GM18511 (cell line): Measurements from ENCODE around the gene MMS19.
"Not testable (repeated sequence)": the region's sequence is repeated elsewhere in the genome, so short reads cannot be mapped to it uniquely, and the experiment has no call there.

Source experiments
- ATAC-seq: cut with Tn5 transposase; IDR thresholded peaks from one replicate; pipeline ENCODE4 v1.9.1; 2021; ENCODE audit warnings: mild to moderate bottlenecking, moderate library complexity; ENCODE audit not compliant: unreplicated experiment

MMS19 gene

DNA sequence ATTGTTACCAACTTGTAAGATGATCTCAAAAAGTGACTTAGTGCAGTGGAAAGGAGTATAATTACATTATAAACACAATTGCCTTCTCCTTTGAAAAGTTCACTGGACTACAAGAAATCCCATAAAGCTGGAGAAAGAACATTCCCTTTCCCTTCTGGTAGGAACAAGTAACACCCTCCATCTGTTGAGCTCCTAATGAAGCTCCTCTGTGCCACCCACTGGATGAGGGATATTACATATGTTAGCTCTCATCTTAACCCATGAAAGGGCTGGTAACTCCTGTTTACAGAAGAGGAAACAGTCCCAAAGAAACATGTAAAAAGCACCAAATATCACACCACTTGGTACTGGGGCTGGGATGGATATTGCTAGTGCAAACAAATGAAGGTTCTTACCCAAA is 64.2 kb downstream of the MMS19 start:
- no peak for ATAC-seq

DNA sequence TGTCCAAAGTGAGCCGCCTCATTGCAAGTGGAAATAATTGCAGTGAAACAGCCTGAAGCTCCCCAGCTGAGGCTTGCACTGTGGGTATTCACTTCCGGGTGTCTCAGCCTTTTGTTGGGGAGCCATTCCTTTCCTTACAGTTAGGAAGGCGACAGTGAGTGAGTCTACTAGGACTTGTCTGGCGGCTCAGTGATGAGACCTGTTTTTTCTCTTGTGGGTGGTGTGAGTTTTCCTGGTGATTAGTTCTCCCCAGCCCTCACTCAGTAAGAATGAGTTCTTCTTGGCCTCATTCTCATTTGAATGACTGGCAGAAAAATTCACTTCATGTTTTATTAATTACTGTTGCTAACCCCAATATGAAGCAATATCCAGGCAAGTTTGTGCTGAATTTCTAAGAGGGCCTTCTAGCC is 69.6 kb downstream of the MMS19 start:
- ATAC-seq = no peak

DNA sequence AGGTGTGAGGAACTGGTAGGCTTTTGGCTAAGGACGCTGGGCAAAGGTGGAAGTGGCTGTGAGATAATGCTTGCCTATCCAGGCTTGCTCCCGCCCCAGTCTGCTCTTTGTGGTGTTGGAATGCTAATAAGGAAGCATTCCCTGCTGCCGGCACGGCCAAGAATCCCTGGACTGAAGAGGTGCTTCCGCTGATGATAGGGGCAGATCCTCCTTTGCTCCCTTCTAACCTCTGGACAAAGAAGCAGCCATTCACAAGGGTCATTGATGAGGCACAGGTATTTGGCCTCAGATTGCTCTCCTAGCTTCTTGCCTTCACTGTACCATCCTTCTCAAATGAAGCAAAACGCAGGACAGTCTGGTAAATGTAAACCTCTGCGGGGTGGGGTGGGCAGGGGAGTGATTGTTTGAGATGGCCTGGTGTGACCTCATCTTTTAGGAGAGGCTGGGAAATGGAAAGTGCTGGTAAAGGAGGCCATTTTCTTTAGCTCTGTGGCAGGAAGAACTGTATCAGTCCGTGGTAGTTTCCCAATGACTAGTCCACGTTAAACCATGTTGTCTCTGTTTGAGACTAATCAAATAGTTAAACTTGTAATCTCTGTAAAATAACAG is 70.5 kb downstream of the MMS19 start:
- no peak for ATAC-seq

DNA sequence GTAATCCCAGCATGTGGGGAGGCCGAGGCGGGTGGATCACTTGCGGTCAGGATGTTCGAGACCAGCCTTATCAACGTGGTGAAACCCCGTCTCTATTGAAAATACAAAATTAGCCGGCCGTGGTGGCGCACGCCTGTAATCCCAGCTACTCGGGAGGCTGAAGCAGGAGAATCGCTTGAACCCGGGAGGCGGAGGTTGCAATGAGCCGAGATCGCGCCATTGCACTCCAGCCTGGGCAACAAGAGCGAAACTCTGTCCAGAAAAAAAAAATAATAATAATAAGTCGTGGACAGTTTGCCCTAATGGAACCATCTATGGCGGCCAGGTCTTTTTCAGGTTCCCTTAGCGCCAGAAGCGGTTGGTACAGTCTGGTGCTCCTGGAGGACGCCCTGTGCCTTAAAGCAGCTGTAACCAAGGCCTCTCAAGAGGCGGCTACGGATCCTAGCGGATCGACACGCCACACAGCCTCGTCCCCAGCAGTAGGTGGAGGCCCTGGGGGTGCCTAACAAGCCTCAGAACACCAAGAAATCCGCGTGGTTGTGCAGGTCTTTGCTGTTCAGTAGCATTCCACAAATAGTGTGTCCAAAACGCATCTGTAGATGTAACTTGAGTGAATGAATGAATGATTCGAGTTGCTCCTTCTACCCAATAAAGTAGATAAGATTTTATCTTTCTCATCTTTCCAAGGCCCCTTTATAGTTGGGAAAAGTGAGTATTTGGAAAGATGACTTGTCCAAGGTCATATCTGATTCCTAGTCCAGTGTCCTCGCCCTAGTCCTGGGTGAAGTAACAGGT is 71.2 kb downstream of the MMS19 start:
- no peak for ATAC-seq

DNA sequence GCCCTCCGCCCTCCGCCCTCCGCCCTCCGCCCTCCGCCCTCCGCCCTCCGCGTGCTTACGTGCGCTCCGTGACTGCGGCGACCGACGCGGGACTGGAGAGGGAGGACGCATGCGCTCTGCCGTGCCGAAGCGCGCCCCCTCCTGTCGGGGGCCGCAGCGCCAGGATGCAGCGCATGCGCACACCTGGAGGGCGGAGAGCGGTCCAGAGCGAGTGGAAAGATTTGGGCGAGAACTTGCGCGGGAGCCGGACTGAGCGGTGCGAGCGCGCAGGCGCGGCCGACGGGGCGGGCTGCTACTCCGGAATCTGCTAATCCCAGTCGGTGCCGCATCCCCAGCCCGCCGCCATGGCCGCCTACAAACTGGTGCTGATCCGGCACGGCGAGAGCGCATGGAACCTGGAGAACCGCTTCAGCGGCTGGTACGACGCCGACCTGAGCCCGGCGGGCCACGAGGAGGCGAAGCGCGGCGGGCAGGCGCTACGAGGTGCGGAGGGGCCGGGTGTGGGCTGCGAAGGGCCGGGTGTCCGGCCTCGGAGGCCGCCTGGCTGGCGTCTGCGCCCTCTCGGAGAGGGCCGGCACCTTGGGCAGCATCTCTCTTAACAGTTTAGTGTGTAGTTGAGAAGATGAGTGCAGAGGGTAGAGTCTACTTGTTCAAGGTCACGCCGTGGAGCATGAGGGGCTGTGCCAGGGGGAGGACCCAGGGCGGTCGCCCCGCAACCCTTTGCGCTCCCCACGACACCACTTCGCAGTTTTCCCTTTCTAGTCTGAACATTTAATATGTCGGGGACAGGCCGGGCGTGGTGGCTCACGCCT is 72.1 kb downstream of the MMS19 start, which contains the start of gene PGAM1:
Gene PGAM1, plus strand, starts transcription at position 228 of the 812 bp plus-strand sequence. Its CDS starts 117 bp downstream, at position 345.
- peak; percentile 82 for ATAC-seq

DNA sequence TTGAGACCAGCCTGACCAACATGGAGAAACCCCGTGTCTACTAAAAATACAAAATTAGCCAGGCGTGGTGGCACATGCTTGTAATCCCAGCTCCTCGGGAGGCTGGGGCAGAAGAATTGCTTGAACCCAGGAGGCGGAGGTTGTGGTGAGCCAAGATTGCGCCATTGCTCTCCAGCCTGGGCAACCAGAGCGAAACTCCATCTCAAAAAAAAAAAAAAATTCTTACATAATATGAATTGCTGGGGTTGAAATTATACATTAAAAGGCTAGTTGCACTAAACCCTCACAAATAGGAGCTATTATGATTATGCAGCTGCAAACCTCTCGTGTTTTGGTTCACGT is 74.5 kb downstream of the MMS19 start:
- ATAC-seq = not testable (repeated sequence)

DNA sequence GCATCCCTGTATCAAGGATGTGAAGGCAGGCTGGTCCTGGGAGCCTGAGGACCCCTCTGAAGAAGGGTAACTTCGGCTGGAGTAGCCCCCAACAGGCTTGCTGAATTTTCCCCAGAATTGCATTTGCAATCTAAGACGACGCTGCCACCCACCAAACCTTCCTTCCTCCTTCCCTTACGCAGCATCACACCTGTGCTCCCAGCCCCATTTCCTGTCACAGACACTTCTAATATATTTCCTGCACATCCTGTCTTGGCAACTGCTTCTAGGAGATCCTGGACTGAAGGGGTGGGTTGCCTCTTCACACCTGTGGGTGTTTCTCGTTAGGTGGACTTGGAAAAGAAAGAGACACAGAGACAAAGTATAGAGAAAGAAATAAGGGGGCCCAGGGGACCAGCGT is 81.7 kb downstream of the MMS19 start:
- ATAC-seq = no peak

DNA sequence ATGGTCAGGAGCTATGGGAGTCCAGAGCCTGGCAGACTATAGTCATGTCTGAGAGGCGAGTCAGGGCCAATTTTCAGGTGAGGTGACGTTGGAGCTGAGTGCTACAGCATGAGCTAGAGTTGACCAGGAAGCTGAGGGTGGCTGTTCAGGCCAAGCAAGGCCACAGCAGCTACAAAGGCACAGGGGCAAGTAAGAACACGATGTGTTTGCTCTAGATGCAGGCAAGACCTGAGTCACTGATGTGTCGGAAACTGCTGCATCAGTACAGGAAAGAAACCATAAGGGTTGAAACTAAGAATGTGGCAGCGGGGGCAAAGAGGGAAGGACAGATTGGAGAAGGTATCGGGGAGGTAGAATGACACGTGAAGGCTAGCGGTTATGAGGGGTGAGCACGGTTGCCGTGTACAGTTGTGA is 85.3 kb downstream of the MMS19 start:
- peak; percentile 68 for ATAC-seq

DNA sequence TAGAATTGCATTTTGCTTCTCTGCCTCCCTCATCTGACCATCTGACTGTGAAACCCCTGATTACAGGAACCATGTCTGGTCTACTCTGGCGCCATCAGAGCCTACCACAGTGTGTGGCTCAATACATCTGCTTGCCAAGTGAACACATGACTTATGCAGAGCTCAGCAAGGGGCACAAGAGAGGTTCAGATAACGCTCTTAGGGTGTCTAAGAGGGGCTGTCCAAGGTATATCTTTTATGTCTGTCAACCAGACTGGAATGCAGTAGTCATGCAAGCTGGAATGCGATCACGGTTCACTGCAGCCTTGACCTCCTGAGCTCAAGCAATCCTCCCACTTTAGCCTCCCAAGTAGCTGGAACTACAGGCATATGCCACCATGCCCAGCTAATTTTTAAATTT is 86.8 kb downstream of the MMS19 start:
- no peak for ATAC-seq

DNA sequence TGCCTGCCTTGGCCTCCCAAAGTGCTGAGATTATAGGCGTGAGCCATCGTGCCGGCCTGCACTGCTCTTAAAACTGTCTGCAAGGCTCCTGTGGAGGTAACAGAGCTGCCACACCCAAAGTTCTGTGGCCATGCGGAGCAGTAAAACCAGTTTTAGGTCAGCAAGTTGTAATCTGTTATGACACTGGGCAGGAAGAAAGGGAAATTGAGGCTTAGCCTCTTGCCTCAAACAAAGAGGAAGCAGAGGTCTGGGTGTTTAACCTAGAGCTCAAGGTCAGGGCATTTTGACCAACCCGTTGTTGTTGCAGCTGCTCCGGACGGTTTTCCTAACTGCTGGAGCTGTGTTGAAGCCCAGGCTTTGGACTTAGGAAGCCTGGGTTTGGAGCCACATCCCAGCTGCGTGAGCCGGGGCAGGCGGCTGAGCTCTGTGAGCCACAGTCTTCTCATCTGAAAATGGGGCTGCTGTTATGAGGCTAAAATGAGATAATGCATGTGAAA is 89.7 kb downstream of the MMS19 start:
- no peak for ATAC-seq
